HepG2 (cell line): ENCODE results near the gene OR14A2. TPM values are rescaled to one million over a fixed set of nuclear protein-coding genes. Genes with fewer than 3 reads are reported as not detected.

Experiments
- ATAC-seq: fragments of 200-7000 bp; cut with Tn5 transposase; 3 replicates; pipeline ENCODE4 v1.9.1; 2020; ENCODE audit warnings: mild to moderate bottlenecking, moderate library complexity
- BruUV-seq: library from RNA; stranded (reverse); fragments of 400-500 nt; replicated peaks from 2 replicates; lab custom pipeline; 2021; lab: Mats Ljungman, UMichigan
- CTCF ChIA-PET: fragments of 300-600 bp; formaldehyde crosslinking; extraction: SDS; loops from one replicate; lab custom pipeline; 2021; ENCODE audit warnings: low total read pairs, inconsistent platforms, low intra/inter-chr PET ratio; lab: Yijun Ruan, JAX
- POLR2A ChIA-PET: fragments of 350-600 bp; sonication (Branson Sonifier 250); formaldehyde crosslinking; loops from one replicate; lab custom pipeline; 2020; ENCODE audit warnings: antibody characterized with exemption, inconsistent platforms; lab: Yijun Ruan, JAX
- DNase-seq: peaks from one replicate; pipeline ENCODE4 v3.0.0-alpha.2; 2015; ENCODE audit warnings: low spot score
- FAIRE-seq: peaks from 3 replicates; lab custom pipeline; 2011; peaks lifted over from hg19 to GRCh38; lab: Jason Lieb, UNC
- H2AFZ ChIP-seq: one replicate; pipeline ENCODE4 v1.6.1; 2011; ENCODE audit warnings: low read length, inconsistent platforms
- H3K27ac ChIP-seq: fragments of 300-600 bp; 3 replicates; pipeline ENCODE4 v1.8.0; 2011; ENCODE audit warnings: mixed run types, mild to moderate bottlenecking, mixed read lengths, low read length, inconsistent platforms; ENCODE audit not compliant: insufficient read depth; ENCODE audit errors: extremely low read length
- H3K27me3 ChIP-seq, 2 experiments: fragments of 200-600 bp in 1 of 2; 2 replicates in 1 of 2; 3 replicates in 1 of 2; pipeline versions ENCODE4 v1.6.0 to v1.8.0; 2011; ENCODE audit warnings: low read length in 2 of 2, mild to moderate bottlenecking in 2 of 2, moderate library complexity in 2 of 2, inconsistent platforms in 1 of 2; ENCODE audit not compliant: insufficient read depth in 2 of 2, control insufficient read depth in 1 of 2
- H3K36me3 ChIP-seq, 2 experiments: fragments of 200-600 bp in 1 of 2; replicated peaks in 1 of 2; 2 replicates in 1 of 2; 3 replicates in 1 of 2; pipeline versions ENCODE4 v1.5.1 to v1.8.0; 2011; ENCODE audit warnings: low read length in 2 of 2, inconsistent platforms in 1 of 2; ENCODE audit not compliant: insufficient read depth in 2 of 2, control insufficient read depth in 1 of 2
- H3K4me1 ChIP-seq: 2 replicates; pipeline ENCODE4 v1.5.1; 2012; ENCODE audit warnings: low read length, inconsistent platforms; ENCODE audit not compliant: insufficient read depth
- H3K4me2 ChIP-seq: 2 replicates; pipeline ENCODE4 v1.6.0; 2011; ENCODE audit warnings: low read depth, low read length, inconsistent platforms
- H3K4me3 ChIP-seq, 3 experiments: fragments of 200-600 bp in 1 of 3; sonication (generic), shearing (Covaris generic) in 1 of 3; replicated peaks in 1 of 3; 2 replicates each; pipeline ENCODE4 v1.5.1; 2011 to 2016; ENCODE audit warnings: low read length in 3 of 3, inconsistent platforms in 2 of 3, low read depth in 2 of 3, mild to moderate bottlenecking in 2 of 3, control low read depth in 1 of 3, mixed read lengths in 1 of 3; ENCODE audit not compliant: insufficient read depth in 1 of 3
- H3K79me2 ChIP-seq: one replicate; pipeline ENCODE4 v1.6.1; 2011; ENCODE audit warnings: low read length, inconsistent platforms; ENCODE audit not compliant: insufficient read depth
- H3K9ac ChIP-seq: 2 replicates; pipeline ENCODE4 v1.6.0; 2011; ENCODE audit warnings: mild to moderate bottlenecking, low read depth, low read length, inconsistent platforms; ENCODE audit not compliant: insufficient read depth
- H3K9me3 ChIP-seq: 2 replicates; pipeline ENCODE4 v1.5.1; 2012; ENCODE audit warnings: mild to moderate bottlenecking, low read length
- H4K20me1 ChIP-seq: 2 replicates; pipeline ENCODE4 v1.6.0; 2011; ENCODE audit warnings: inconsistent platforms, mild to moderate bottlenecking, low read length, moderate library complexity; ENCODE audit not compliant: insufficient read depth
- CTCF ChIP-seq: sonication (generic); formaldehyde crosslinking; IDR thresholded peaks from 2 replicates; pipeline ENCODE4 v1.5.0; 2020; ENCODE audit warnings: mild to moderate bottlenecking, missing genetic modification reagents, moderate library complexity
- FOXK2 ChIP-seq: fragments of 450-650 bp; IDR thresholded peaks from 2 replicates; pipeline ENCODE4 v1.6.1; 2016
- STAG1 ChIP-seq: sonication (generic); formaldehyde crosslinking; IDR thresholded peaks from 2 replicates; pipeline ENCODE4 v1.4.0; 2020; ENCODE audit warnings: missing genetic modification reagents
- ZNF282 ChIP-seq: fragments of 450-650 bp; IDR thresholded peaks from 2 replicates; pipeline ENCODE4 v1.6.1; 2018; ENCODE audit not compliant: partially characterized antibody
- ZNF597 ChIP-seq: sonication (generic); formaldehyde crosslinking; IDR thresholded peaks from 2 replicates; pipeline ENCODE4 v1.5.0; 2020; ENCODE audit warnings: missing genetic modification reagents
- ZNF816 ChIP-seq: sonication (generic); formaldehyde crosslinking; IDR thresholded peaks from 2 replicates; pipeline ENCODE4 v1.8.0; 2022; ENCODE audit warnings: missing genetic modification reagents, mild to moderate bottlenecking, borderline replicate concordance
- WGBS: methylation state at CpG from one replicate; pipeline ENCODE4 v1.1.6; 2017; ENCODE audit warnings: low lambda C conversion rate; 5-methylcytosine and 5-hydroxymethylcytosine counted together
- in situ Hi-C: cut with HindIII; loops from 2 replicates; pipeline ENCODE4 v1.10.0; 2017; ENCODE audit warnings: low pct_unique_long_range_greater_than_20kb; ENCODE audit not compliant: extremely low pct_ligation_motif_present
- intact Hi-C: fragments of 100-400 bp; cut with micrococcal nuclease; formaldehyde crosslinking; loops from one replicate; pipeline ENCODE4 v1.10.0; 2022; ENCODE audit not compliant: unreplicated experiment
- polyA plus RNA-seq, 8 experiments: library from polyadenylated mRNA; depleted of rRNA in 3 of 8; stranded (reverse) in 7 of 8; unstranded in 1 of 8; fragments of >200 nt; fragmentation: Illumina TruSeq in 4 of 8; extraction: Trizol in 4 of 8; gene quantifications; 2 replicates each; pipeline versions ENCODE4 v1.2.1 to v1.2.3, GENCODE V29; 2011 to 2016; ENCODE audit warnings: low read depth in 4 of 8, missing spikeins in 1 of 8, mixed read lengths in 1 of 8; ENCODE audit not compliant: insufficient read depth in 1 of 8
- total RNA-seq, 5 experiments: library from RNA; depleted of rRNA; stranded (reverse); fragments of >200 nt; fragmentation: Illumina TruSeq; extraction: Trizol; gene quantifications; 2 replicates each; pipeline ENCODE4 v1.2.3, GENCODE V29; 2016; ENCODE audit warnings: low read depth in 1 of 5

The OR14A2 gene
- total and polyA plus RNA-seq, 2 of the 13 experiments (the other 11 are each of a cell fraction or from before 2014, with no cell fraction given) = not detected

- TF ChIP-seq ZNF597 (no peak), FOXK2 (no peak)
These were observed 46.6 kb downstream of the OR14A2 start (continued) for GRCh38 chr1:247701338-247701737.

- peak; percentile 78 for ATAC-seq
- Histone ChIP-seq H3K9me3 (peaks cover 11% of the 10 kb centered on the region), H2AFZ (no peak overlapping the region), H3K4me1 (no peaks in the 10 kb centered on the region), H3K9ac (no peak overlapping the region), H3K4me2 (no peak overlapping the region), H3K27me3 (no peaks in the 10 kb centered on the region), H3K4me3 (no peak overlapping the region), H4K20me1 (no peaks in the 10 kb centered on the region)
- FAIRE-seq = no peak
- 21% methylated on average over 7 of the region's 7 CpGs for WGBS
- DNase-seq = peak; percentile 38
- ChIA-PET POLR2A (no interaction called here), CTCF (no interaction called here)
- BruUV-seq = no TSS peak
- TF ChIP-seq ZNF816 (CRISPR knock-in tag) (no peak), ZNF282 (no peak), STAG1 (CRISPR knock-in tag) (peak; percentile 50), CTCF (CRISPR knock-in tag) (peak; percentile 70)
- TF ChIP-seq, all 625 proteins: peak for 2
- Histone ChIP-seq H3K36me3 (no peaks in the 10 kb centered on the region), H3K79me2 (no peaks in the 10 kb centered on the region), H3K27ac (no peak overlapping the region)
- in situ Hi-C loops (no loop called here), intact Hi-C loops (no loop called here)
These were observed 66.5 kb downstream of the OR14A2 start for GRCh38 chr1:247681288-247681897.
